Tibial nerve (tissue), 4 donors: Measurements from ENCODE around the gene AP1B1. TPM values are rescaled to one million over a fixed set of nuclear protein-coding genes. Genes with fewer than 3 reads are reported as not detected.
"Not testable (repeated sequence)": the region's sequence is repeated elsewhere in the genome, so short reads cannot be mapped to it uniquely, and the experiment has no call there.

Source experiments
- DNase-seq, 2 donors: peaks; one replicate each; pipeline ENCODE4 v3.0.0-alpha.2; 2019; ENCODE audit warnings: low spot score in 2 of 2
- H3K27ac ChIP-seq, 4 donors: fragments of 200-600 bp; sonication (generic) in 3 of 4; one replicate each; pipeline ENCODE4 v1.5.1; 2017 to 2019; ENCODE audit warnings: mild to moderate bottlenecking in 1 of 4
- H3K27me3 ChIP-seq, 2 donors: fragments of 200-600 bp; sonication (generic) in 1 of 2; one replicate each; pipeline versions ENCODE4 v1.5.1 to v1.6.0; 2017 to 2019
- H3K36me3 ChIP-seq, 3 donors: fragments of 200-600 bp; sonication (generic); one replicate each; pipeline ENCODE4 v1.5.1; 2018 to 2019
- H3K4me1 ChIP-seq, 4 donors: fragments of 200-600 bp; sonication (generic) in 3 of 4; one replicate each; pipeline ENCODE4 v1.5.1; 2017 to 2019
- H3K4me3 ChIP-seq, 4 donors: fragments of 200-600 bp; sonication (generic) in 3 of 4; one replicate each; pipeline ENCODE4 v1.5.1; 2017 to 2019; ENCODE audit warnings: mild to moderate bottlenecking in 1 of 4, moderate library complexity in 1 of 4
- H3K9me3 ChIP-seq, 4 donors: fragments of 200-600 bp; sonication (generic) in 3 of 4; one replicate each; pipeline ENCODE4 v1.5.1; 2017 to 2019
- CTCF ChIP-seq, 5 experiments: fragments of 200-600 bp in 3 of 5; fragments of 450-650 bp in 2 of 5; sonication (generic) in 3 of 5; IDR thresholded peaks; one replicate each; pipeline ENCODE4 v1.5.1; 2016 to 2019; ENCODE audit warnings: antibody characterized with exemption in 5 of 5, mild to moderate bottlenecking in 3 of 5, moderate library complexity in 2 of 5
- EP300 ChIP-seq, 2 donors: sonication (generic); formaldehyde crosslinking; IDR thresholded peaks; one replicate each; pipeline ENCODE4 v1.6.1; 2017; ENCODE audit warnings: antibody characterized with exemption in 2 of 2, mild to moderate bottlenecking in 1 of 2
- POLR2A ChIP-seq, 2 donors: fragments of 450-650 bp; IDR thresholded peaks; one replicate each; pipeline ENCODE4 v1.6.1; 2017; ENCODE audit warnings: antibody characterized with exemption in 2 of 2, mild to moderate bottlenecking in 2 of 2, moderate library complexity in 2 of 2
- WGBS, 2 donors: methylation state at CpG; one replicate each; pipeline ENCODE4 v1.1.5; 2018; 5-methylcytosine and 5-hydroxymethylcytosine counted together
- total RNA-seq, 4 donors: library from RNA; depleted of rRNA; stranded (reverse); fragments of >200 nt; gene quantifications; one replicate each; pipeline ENCODE4 v1.1.0, GENCODE V29; 2016

Gene AP1B1
- total RNA-seq, 4 donors from 2014 or later, result 51.3 to 93.3 (median 60.1) TPM

GRCh38 chr22:29431986-29432385 lies 43.6 kb upstream of the AP1B1 start:
- no peak overlapping the region for H3K4me3 ChIP-seq
- no peak overlapping the region for H3K27ac ChIP-seq
- H3K27me3 ChIP-seq, result peaks cover 0 to 44% of the 10 kb centered on the region in 2 donors
- TF ChIP-seq CTCF (IDR thresholded peaks at IDR 0.05) (no peak), EP300 (IDR thresholded peaks at IDR 0.05) (no peak), POLR2A (IDR thresholded peaks at IDR 0.05) (no peak)
- 52 to 62% methylated on average over 5 of the region's 5 CpGs for WGBS, 2 donors
- no peaks in the 10 kb centered on the region for H3K9me3 ChIP-seq
- no peaks in the 10 kb centered on the region for H3K36me3 ChIP-seq
- no peaks in the 10 kb centered on the region for H3K4me1 ChIP-seq
- DNase-seq, result no peak

- 82 to 83% methylated on average over 2 of the region's 2 CpGs for WGBS, 2 donors
- no peak overlapping the region for H3K4me3 ChIP-seq
- TF ChIP-seq POLR2A (IDR thresholded peaks at IDR 0.05), result no peak
- no peak for TF ChIP-seq EP300 (IDR thresholded peaks at IDR 0.05)
- TF ChIP-seq CTCF (IDR thresholded peaks at IDR 0.05), result no peak
- H3K27me3 ChIP-seq, result peaks cover 0 to 12% of the 10 kb centered on the region in 2 donors
- H3K27ac ChIP-seq, result no peak overlapping the region
- H3K36me3 ChIP-seq, result no peaks in the 10 kb centered on the region
- no peak for DNase-seq
- H3K4me1 ChIP-seq, result no peaks in the 10 kb centered on the region
- no peaks in the 10 kb centered on the region for H3K9me3 ChIP-seq
Observed at GRCh38 chr22:29427176-29427760, 38.9 kb upstream of the AP1B1 start.

GRCh38 chr22:29426476-29426875 lies 38.1 kb upstream of the AP1B1 start:
- Histone ChIP-seq H3K27ac (no peak overlapping the region), H3K36me3 (no peaks in the 10 kb centered on the region), H3K9me3 (no peaks in the 10 kb centered on the region), H3K27me3 (peaks cover 0 to 4% of the 10 kb centered on the region in 2 donors), H3K4me3 (no peak overlapping the region), H3K4me1 (no peaks in the 10 kb centered on the region)
- TF ChIP-seq POLR2A (IDR thresholded peaks at IDR 0.05), result no peak
- no peak for DNase-seq
- WGBS, 2 donors, result 84 to 88% methylated on average over 7 of the region's 7 CpGs

- not testable (repeated sequence) for H3K4me3 ChIP-seq, H3K27me3 ChIP-seq, DNase-seq, H3K9me3 ChIP-seq, H3K36me3 ChIP-seq, H3K4me1 ChIP-seq, H3K27ac ChIP-seq
- WGBS, 2 donors, result 61 to 64% methylated on average over 5 of the region's 5 CpGs
Observed at GRCh38 chr22:29418704-29419103, 30.3 kb upstream of the AP1B1 start.

- Histone ChIP-seq H3K4me3 (peak overlapping the region; percentile 9 to 46 (median 30)), H3K27ac (peak overlapping the region in 1 of 4 donors; percentile 77)
- H3K4me1 ChIP-seq, DNase-seq, H3K36me3 ChIP-seq, H3K27me3 ChIP-seq, H3K9me3 ChIP-seq: not testable (repeated sequence)
- WGBS, 2 donors, result 59 to 71% methylated on average over 23 of the region's 23 CpGs
Observed at GRCh38 chr22:29414951-29415591, 26.7 kb upstream of the AP1B1 start.

GRCh38 chr22:29412772-29413171 lies 24.4 kb upstream of the AP1B1 start:
- H3K4me1 ChIP-seq, H3K36me3 ChIP-seq, H3K27me3 ChIP-seq, H3K27ac ChIP-seq, H3K9me3 ChIP-seq, DNase-seq, H3K4me3 ChIP-seq: not testable (repeated sequence)
- WGBS, 2 donors, result 10 to 43% methylated on average over 2 to 4 of the region's 4 CpGs
- TF ChIP-seq CTCF (IDR thresholded peaks at IDR 0.05), result peak in 2 of 5 experiments; percentile 34 to 37

GRCh38 chr22:29411569-29412211 lies 23.3 kb upstream of the AP1B1 start:
- H3K9me3 ChIP-seq, H3K4me1 ChIP-seq, DNase-seq, H3K27me3 ChIP-seq, H3K36me3 ChIP-seq, H3K4me3 ChIP-seq, H3K27ac ChIP-seq: not testable (repeated sequence)
- WGBS, 2 donors, result 44 to 59% methylated on average over 3 to 4 of the region's 4 CpGs
